Stimulated activated effector memory CD8-positive, alpha-beta T cell treated with anti-CD3 and anti-CD28 coated beads, Interleukin-12 subunit alpha, Interleukin-12 subunit beta, amount 100 ng/mL, for 72 hours (primary cell): ENCODE data around the gene IRF8.
A peak's percentile ranks its signal among the peaks of the same experiment; 100 is the strongest.

ENCODE experiments used
- ATAC-seq: fragments of 150-1000 bp; cut with Tn5 transposase; 2 replicates; pipeline ENCODE4 v1.10.0; 2021
- DNase-seq, 2 donors: peaks; one replicate each; pipeline ENCODE4 v3.0.0; 2021 to 2022; ENCODE audit warnings: low spot score in 2 of 2
- H3K27ac Mint-ChIP-seq: one replicate; pipeline ENCODE4 v1.8.0; 2022; ENCODE audit warnings: mild to moderate bottlenecking, mixed read lengths
- H3K36me3 Mint-ChIP-seq: one replicate; pipeline ENCODE4 v1.8.0; 2022; ENCODE audit warnings: mild to moderate bottlenecking, mixed read lengths
- H3K4me1 Mint-ChIP-seq: one replicate; pipeline ENCODE4 v1.8.0; 2022; ENCODE audit warnings: mixed read lengths
- H3K4me3 Mint-ChIP-seq: one replicate; pipeline ENCODE4 v1.8.0; 2022; ENCODE audit warnings: mild to moderate bottlenecking, mixed read lengths
- H3K9me3 Mint-ChIP-seq: one replicate; pipeline ENCODE4 v1.8.0; 2022; ENCODE audit warnings: mixed read lengths

The IRF8 gene

GRCh38 chr16:85960486-85961046 lies 61.6 kb downstream of the IRF8 start:
- H3K4me1 Mint-ChIP-seq = peaks cover 10% of the 10 kb centered on the region
- H3K27ac Mint-ChIP-seq = no peak overlapping the region
- no peak overlapping the region for H3K4me3 Mint-ChIP-seq
- no peak for ATAC-seq
- H3K36me3 Mint-ChIP-seq = no peaks in the 10 kb centered on the region
- no peaks in the 10 kb centered on the region for H3K9me3 Mint-ChIP-seq
- no peak for DNase-seq

GRCh38 chr16:85961988-85962915 lies 63.3 kb downstream of the IRF8 start:
- ATAC-seq (no peak), DNase-seq (no peak)
- Mint-ChIP-seq H3K36me3 (no peaks in the 10 kb centered on the region), H3K9me3 (no peaks in the 10 kb centered on the region), H3K27ac (no peak overlapping the region), H3K4me1 (no peaks in the 10 kb centered on the region), H3K4me3 (no peak overlapping the region)

GRCh38 chr16:85963753-85964285 lies 64.9 kb downstream of the IRF8 start:
- Mint-ChIP-seq H3K9me3 (no peaks in the 10 kb centered on the region), H3K4me1 (peaks cover 3% of the 10 kb centered on the region), H3K36me3 (no peaks in the 10 kb centered on the region), H3K4me3 (no peak overlapping the region), H3K27ac (no peak overlapping the region)
- DNase-seq (no peak), ATAC-seq (no peak)

GRCh38 chr16:85965125-85965524 lies 66.2 kb downstream of the IRF8 start:
- Mint-ChIP-seq H3K27ac (no peak overlapping the region), H3K9me3 (no peaks in the 10 kb centered on the region), H3K4me1 (peaks cover 16% of the 10 kb centered on the region), H3K36me3 (no peaks in the 10 kb centered on the region), H3K4me3 (no peak overlapping the region)
- DNase-seq (no peak), ATAC-seq (no peak)

GRCh38 chr16:85967111-85967510 lies 68.1 kb downstream of the IRF8 start:
- H3K27ac Mint-ChIP-seq = no peak overlapping the region

GRCh38 chr16:85968041-85968920 lies 69.3 kb downstream of the IRF8 start:
- H3K27ac Mint-ChIP-seq = no peak overlapping the region
- peaks cover 21% of the 10 kb centered on the region for H3K4me1 Mint-ChIP-seq
- no peaks in the 10 kb centered on the region for H3K9me3 Mint-ChIP-seq
- no peak for DNase-seq
- H3K4me3 Mint-ChIP-seq = no peak overlapping the region
- no peaks in the 10 kb centered on the region for H3K36me3 Mint-ChIP-seq
- ATAC-seq = no peak

More at GRCh38 chr16:85967111-85967510, 68.1 kb downstream of the IRF8 start:
- Mint-ChIP-seq H3K4me1 (peaks cover 21% of the 10 kb centered on the region), H3K4me3 (no peak overlapping the region), H3K9me3 (no peaks in the 10 kb centered on the region), H3K36me3 (no peaks in the 10 kb centered on the region)
- ATAC-seq (no peak), DNase-seq (no peak)

- Mint-ChIP-seq H3K36me3 (no peaks in the 10 kb centered on the region), H3K9me3 (no peaks in the 10 kb centered on the region), H3K4me1 (peaks cover 21% of the 10 kb centered on the region), H3K4me3 (no peak overlapping the region), H3K27ac (no peak overlapping the region)
- ATAC-seq = peak; percentile 42
- no peak for DNase-seq
Measured at GRCh38 chr16:85969159-85969558, 70.2 kb downstream of the IRF8 start.

- Mint-ChIP-seq H3K9me3 (no peaks in the 10 kb centered on the region), H3K4me3 (no peak overlapping the region), H3K27ac (no peak overlapping the region), H3K4me1 (peaks cover 21% of the 10 kb centered on the region), H3K36me3 (no peaks in the 10 kb centered on the region)
- no peak for ATAC-seq
- no peak for DNase-seq
Measured at GRCh38 chr16:85969591-85969990, 70.6 kb downstream of the IRF8 start.

GRCh38 chr16:85970016-85970733 lies 71.2 kb downstream of the IRF8 start:
- H3K27ac Mint-ChIP-seq = no peak overlapping the region
- no peaks in the 10 kb centered on the region for H3K9me3 Mint-ChIP-seq
- DNase-seq = no peak
- no peak for ATAC-seq
- no peak overlapping the region for H3K4me3 Mint-ChIP-seq
- H3K36me3 Mint-ChIP-seq = no peaks in the 10 kb centered on the region
- H3K4me1 Mint-ChIP-seq = peaks cover 21% of the 10 kb centered on the region

- H3K36me3 Mint-ChIP-seq = no peaks in the 10 kb centered on the region
- ATAC-seq (no peak), DNase-seq (no peak)
- no peaks in the 10 kb centered on the region for H3K9me3 Mint-ChIP-seq
- no peak overlapping the region for H3K27ac Mint-ChIP-seq
- no peak overlapping the region for H3K4me3 Mint-ChIP-seq
- H3K4me1 Mint-ChIP-seq = peaks cover 21% of the 10 kb centered on the region
Measured at GRCh38 chr16:85970738-85971137, 71.8 kb downstream of the IRF8 start.
